ENCODE results near the gene CIRBP. TPM values are rescaled to one million over a fixed set of nuclear protein-coding genes. Genes with fewer than 3 reads are reported as not detected.

CIRBP gene
- total and polyA plus RNA-seq, 4 donors = 41.1 to 135 (median 96.9) TPM

- no peaks in the 10 kb centered on the region for H3K9me3 ChIP-seq (ENCODE audit: control insufficient read depth in 4 of 4, low read length in 3 of 4)
- H3K27me3 ChIP-seq (ENCODE audit: control insufficient read depth in 4 of 4, insufficient read depth in 4 of 4, low read length in 3 of 4) = peaks cover 0 to 2% (median 0%) of the 10 kb centered on the region in 4 donors
- peaks cover 0 to 7% (median 3%) of the 10 kb centered on the region in 4 donors for H3K4me1 ChIP-seq (ENCODE audit: control insufficient read depth in 4 of 4, insufficient read depth in 4 of 4, low read length in 3 of 4)
- no peak overlapping the region for H3K4me3 ChIP-seq (ENCODE audit: low read depth in 1 of 3, low read length in 3 of 3)
- no peaks in the 10 kb centered on the region for H3K36me3 ChIP-seq (ENCODE audit: control insufficient read depth in 4 of 4, insufficient read depth in 3 of 4, low read depth in 1 of 4, low read length in 3 of 4)
- H3K27ac ChIP-seq (ENCODE audit: low read depth in 1 of 2, low read length in 2 of 2) = no peak overlapping the region
- TF ChIP-seq GABPA (IDR thresholded peaks at IDR 0.05 in 1 of 2, conservative IDR thresholded peaks at IDR 0.05 in 1 of 2) (no peak), RAD21 (IDR thresholded peaks at IDR 0.05) (no peak), JUND (IDR thresholded peaks at IDR 0.05) (no peak), HNF4G (IDR thresholded peaks at IDR 0.05) (no peak), CTCF (IDR thresholded peaks at IDR 0.05; ENCODE audit: low read depth, low read length, missing input control) (no peak), NR2F2 (IDR thresholded peaks at IDR 0.05) (no peak), YY1 (IDR thresholded peaks at IDR 0.05) (no peak), FOXA2 (IDR thresholded peaks at IDR 0.05) (no peak), RXRA (IDR thresholded peaks at IDR 0.05) (no peak), EGR1 (IDR thresholded peaks at IDR 0.05; ENCODE audit: low read depth in 2 of 2) (no peak), TAF1 (conservative IDR thresholded peaks at IDR 0.05) (no peak), HNF4A (conservative IDR thresholded peaks at IDR 0.05) (no peak), FOXA1 (IDR thresholded peaks at IDR 0.05) (no peak)
- TF ChIP-seq, protein P1, sequence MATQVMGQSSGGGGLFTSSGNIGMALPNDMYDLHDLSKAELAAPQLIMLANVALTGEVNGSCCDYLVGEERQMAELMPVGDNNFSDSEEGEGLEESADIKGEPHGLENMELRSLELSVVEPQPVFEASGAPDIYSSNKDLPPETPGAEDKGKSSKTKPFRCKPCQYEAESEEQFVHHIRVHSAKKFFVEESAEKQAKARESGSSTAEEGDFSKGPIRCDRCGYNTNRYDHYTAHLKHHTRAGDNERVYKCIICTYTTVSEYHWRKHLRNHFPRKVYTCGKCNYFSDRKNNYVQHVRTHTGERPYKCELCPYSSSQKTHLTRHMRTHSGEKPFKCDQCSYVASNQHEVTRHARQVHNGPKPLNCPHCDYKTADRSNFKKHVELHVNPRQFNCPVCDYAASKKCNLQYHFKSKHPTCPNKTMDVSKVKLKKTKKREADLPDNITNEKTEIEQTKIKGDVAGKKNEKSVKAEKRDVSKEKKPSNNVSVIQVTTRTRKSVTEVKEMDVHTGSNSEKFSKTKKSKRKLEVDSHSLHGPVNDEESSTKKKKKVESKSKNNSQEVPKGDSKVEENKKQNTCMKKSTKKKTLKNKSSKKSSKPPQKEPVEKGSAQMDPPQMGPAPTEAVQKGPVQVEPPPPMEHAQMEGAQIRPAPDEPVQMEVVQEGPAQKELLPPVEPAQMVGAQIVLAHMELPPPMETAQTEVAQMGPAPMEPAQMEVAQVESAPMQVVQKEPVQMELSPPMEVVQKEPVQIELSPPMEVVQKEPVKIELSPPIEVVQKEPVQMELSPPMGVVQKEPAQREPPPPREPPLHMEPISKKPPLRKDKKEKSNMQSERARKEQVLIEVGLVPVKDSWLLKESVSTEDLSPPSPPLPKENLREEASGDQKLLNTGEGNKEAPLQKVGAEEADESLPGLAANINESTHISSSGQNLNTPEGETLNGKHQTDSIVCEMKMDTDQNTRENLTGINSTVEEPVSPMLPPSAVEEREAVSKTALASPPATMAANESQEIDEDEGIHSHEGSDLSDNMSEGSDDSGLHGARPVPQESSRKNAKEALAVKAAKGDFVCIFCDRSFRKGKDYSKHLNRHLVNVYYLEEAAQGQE (IDR thresholded peaks at IDR 0.05) = no peak
- TF ChIP-seq, protein P2, sequence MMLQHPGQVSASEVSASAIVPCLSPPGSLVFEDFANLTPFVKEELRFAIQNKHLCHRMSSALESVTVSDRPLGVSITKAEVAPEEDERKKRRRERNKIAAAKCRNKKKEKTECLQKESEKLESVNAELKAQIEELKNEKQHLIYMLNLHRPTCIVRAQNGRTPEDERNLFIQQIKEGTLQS (IDR thresholded peaks at IDR 0.05) = no peak
- TF ChIP-seq, protein P3, sequence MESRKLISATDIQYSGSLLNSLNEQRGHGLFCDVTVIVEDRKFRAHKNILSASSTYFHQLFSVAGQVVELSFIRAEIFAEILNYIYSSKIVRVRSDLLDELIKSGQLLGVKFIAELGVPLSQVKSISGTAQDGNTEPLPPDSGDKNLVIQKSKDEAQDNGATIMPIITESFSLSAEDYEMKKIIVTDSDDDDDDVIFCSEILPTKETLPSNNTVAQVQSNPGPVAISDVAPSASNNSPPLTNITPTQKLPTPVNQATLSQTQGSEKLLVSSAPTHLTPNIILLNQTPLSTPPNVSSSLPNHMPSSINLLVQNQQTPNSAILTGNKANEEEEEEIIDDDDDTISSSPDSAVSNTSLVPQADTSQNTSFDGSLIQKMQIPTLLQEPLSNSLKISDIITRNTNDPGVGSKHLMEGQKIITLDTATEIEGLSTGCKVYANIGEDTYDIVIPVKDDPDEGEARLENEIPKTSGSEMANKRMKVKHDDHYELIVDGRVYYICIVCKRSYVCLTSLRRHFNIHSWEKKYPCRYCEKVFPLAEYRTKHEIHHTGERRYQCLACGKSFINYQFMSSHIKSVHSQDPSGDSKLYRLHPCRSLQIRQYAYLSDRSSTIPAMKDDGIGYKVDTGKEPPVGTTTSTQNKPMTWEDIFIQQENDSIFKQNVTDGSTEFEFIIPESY (IDR thresholded peaks at IDR 0.05) = no peak
- TF ChIP-seq, protein P4, sequence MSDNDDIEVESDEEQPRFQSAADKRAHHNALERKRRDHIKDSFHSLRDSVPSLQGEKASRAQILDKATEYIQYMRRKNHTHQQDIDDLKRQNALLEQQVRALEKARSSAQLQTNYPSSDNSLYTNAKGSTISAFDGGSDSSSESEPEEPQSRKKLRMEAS (IDR thresholded peaks at IDR 0.05) = no peak
- H3K9ac ChIP-seq (ENCODE audit: low read depth in 1 of 2, low read length in 2 of 2) = no peak overlapping the region
- no peak for DNase-seq (ENCODE audit: low spot score)
- WGBS = 71% methylated on average over 21 of the region's 21 CpGs
Observed at GRCh38 chr19:1311543-1312091, 42.5 kb downstream of the CIRBP start.

Measured in liver (tissue), 9 donors.